ENCODE results near the gene PSME4. TPM values are rescaled to one million over a fixed set of nuclear protein-coding genes. Genes with fewer than 3 reads are reported as not detected.

The PSME4 gene
- total and polyA plus RNA-seq, 10 of the 15 experiments (the other 5 are each of a cell fraction or from before 2014, with no cell fraction given), result 11.1 to 56.2 (median 32.1) TPM

- H3K4me3 ChIP-seq, result no peak overlapping the region
- no peak for FAIRE-seq
- DNase-seq (ENCODE audit: low read depth, low spot score), result no peak
- no peaks in the 10 kb centered on the region for H3K27me3 ChIP-seq (replicated peaks in 1 of 2; ENCODE audit: control insufficient read depth in 2 of 2, insufficient read depth in 2 of 2, low read length in 1 of 2)
- ChIA-PET RAD21 (ENCODE audit: unreplicated experiment) (no interaction called here), CTCF (no interaction called here), POLR2A (no interaction called here), SMC1A (ENCODE audit: uncharacterized antibody, unreplicated experiment) (no interaction called here)
- H3K9me3 ChIP-seq (replicated peaks; ENCODE audit: control insufficient read depth, insufficient read depth, low read length), result no peaks in the 10 kb centered on the region
- H3K4me2 ChIP-seq (ENCODE audit: control insufficient read depth, insufficient read depth), result no peak overlapping the region
- no peaks in the 10 kb centered on the region for H3K36me3 ChIP-seq (ENCODE audit: control insufficient read depth in 2 of 2, insufficient read depth in 2 of 2, low read length in 1 of 2)
- no peak overlapping the region for H3K27ac ChIP-seq (ENCODE audit: control insufficient read depth, insufficient read depth)
- no peaks in the 10 kb centered on the region for H4K20me1 ChIP-seq (ENCODE audit: control insufficient read depth, insufficient read depth)
- no TSS peak for BruUV-seq (replicated peaks)
- in situ Hi-C loops (cut with MboI), result no loop called here
- TF ChIP-seq IRF5 (IDR thresholded peaks at IDR 0.05; ENCODE audit: borderline replicate concordance) (no peak), FOXK2 (IDR thresholded peaks at IDR 0.05) (no peak), GATAD2B (conservative IDR thresholded peaks at IDR 0.05; ENCODE audit: low read depth) (no peak)
- H3K9ac ChIP-seq (ENCODE audit: control insufficient read depth, insufficient read depth, low read length), result no peak overlapping the region
- no peak overlapping the region for H2AFZ ChIP-seq (ENCODE audit: control insufficient read depth, low read depth, low read length)
- no peaks in the 10 kb centered on the region for H3K4me1 ChIP-seq (ENCODE audit: control insufficient read depth, insufficient read depth, low read length)
- 25% methylated on average over 2 of the region's 2 CpGs for WGBS (ENCODE audit: insufficient coverage, insufficient replicate concordance, low lambda C conversion rate, missing lambda C conversion rate)
- H3K79me2 ChIP-seq (ENCODE audit: control insufficient read depth, insufficient read depth, low read length), result no peaks in the 10 kb centered on the region
- intact Hi-C loops (cut with micrococcal nuclease; ENCODE audit: unreplicated experiment), result no loop called here
- no peak for ATAC-seq
Observed at GRCh38 chr2:53843595-53843994, 127.2 kb downstream of the PSME4 start.

- intact Hi-C loops (cut with micrococcal nuclease; ENCODE audit: unreplicated experiment) (no loop called here), in situ Hi-C loops (cut with MboI) (no loop called here)
- no peaks in the 10 kb centered on the region for H3K79me2 ChIP-seq (ENCODE audit: control insufficient read depth, insufficient read depth, low read length)
- no peak overlapping the region for H3K27ac ChIP-seq (ENCODE audit: control insufficient read depth, insufficient read depth)
- ATAC-seq (no peak), FAIRE-seq (no peak), DNase-seq (ENCODE audit: low read depth, low spot score) (no peak)
- H3K4me1 ChIP-seq (ENCODE audit: control insufficient read depth, insufficient read depth, low read length), result no peaks in the 10 kb centered on the region
- ChIA-PET SMC1A (ENCODE audit: uncharacterized antibody, unreplicated experiment) (no interaction called here), RAD21 (ENCODE audit: unreplicated experiment) (no interaction called here), POLR2A (interaction anchor here (0.7 kb wide), 1 partner anchor 64 kb away, joined by 3 read pairs; no protein-coding TSS in a partner anchor), CTCF (no interaction called here)
- TF ChIP-seq NR2C1 (IDR thresholded peaks at IDR 0.05) (no peak), RCOR1 (conservative IDR thresholded peaks at IDR 0.05; ENCODE audit: low read depth, low read length) (no peak), NKRF (conservative IDR thresholded peaks at IDR 0.05) (no peak), ZNF384 (IDR thresholded peaks at IDR 0.05; ENCODE audit: borderline replicate concordance, low read depth, low read length) (no peak), YY1 (IDR thresholded peaks at IDR 0.05; ENCODE audit: low read depth, low read length) (no peak), HDAC2 (IDR thresholded peaks at IDR 0.05) (no peak), PAX5 (IDR thresholded peaks at IDR 0.05; ENCODE audit: borderline replicate concordance, low read depth, low read length) (no peak), SPI1 (IDR thresholded peaks at IDR 0.05; ENCODE audit: borderline replicate concordance, insufficient read depth, low read depth, low read length) (no peak), RAD51 (IDR thresholded peaks at IDR 0.05) (no peak), NFXL1 (IDR thresholded peaks at IDR 0.05; ENCODE audit: borderline replicate concordance) (no peak), BCL11A (IDR thresholded peaks at IDR 0.05; ENCODE audit: low read depth, low read length) (no peak), EP300 (IDR thresholded peaks at IDR 0.05; ENCODE audit: borderline replicate concordance in 1 of 2, control insufficient read depth in 1 of 2, low read depth in 2 of 2, low read length in 2 of 2) (no peak)
- H3K9me3 ChIP-seq (replicated peaks; ENCODE audit: control insufficient read depth, insufficient read depth, low read length), result no peaks in the 10 kb centered on the region
- no peak overlapping the region for H2AFZ ChIP-seq (ENCODE audit: control insufficient read depth, low read depth, low read length)
- H3K27me3 ChIP-seq (replicated peaks in 1 of 2; ENCODE audit: control insufficient read depth in 2 of 2, insufficient read depth in 2 of 2, low read length in 1 of 2), result no peaks in the 10 kb centered on the region
- H3K4me2 ChIP-seq (ENCODE audit: control insufficient read depth, insufficient read depth), result no peak overlapping the region
- BruUV-seq (replicated peaks), result no TSS peak
- no peak overlapping the region for H3K4me3 ChIP-seq
- H3K36me3 ChIP-seq (ENCODE audit: control insufficient read depth in 2 of 2, insufficient read depth in 2 of 2, low read length in 1 of 2), result no peaks in the 10 kb centered on the region
- no peaks in the 10 kb centered on the region for H4K20me1 ChIP-seq (ENCODE audit: control insufficient read depth, insufficient read depth)
- no peak overlapping the region for H3K9ac ChIP-seq (ENCODE audit: control insufficient read depth, insufficient read depth, low read length)
- 81% methylated on average over 3 of the region's 3 CpGs for WGBS (ENCODE audit: insufficient coverage, insufficient replicate concordance, low lambda C conversion rate, missing lambda C conversion rate)
Observed at GRCh38 chr2:53842891-53843290, 127.9 kb downstream of the PSME4 start.

All from GM12878 (cell line).